IMR-90 (cell line): Measurements from ENCODE around the gene PYGM. TPM values are rescaled to one million over a fixed set of nuclear protein-coding genes. Genes with fewer than 3 reads are reported as not detected.

Experiments used
- ATAC-seq: fragments of 200-7000 bp; cut with Tn5 transposase; 2 replicates; pipeline ENCODE4 v1.9.1; 2020; ENCODE audit warnings: low read depth, mild to moderate bottlenecking, moderate library complexity
- BruUV-seq: library from RNA; stranded (reverse); fragments of 400-500 nt; replicated peaks from 2 replicates; lab custom pipeline; 2021; lab: Mats Ljungman, UMichigan
- CTCF ChIA-PET: fragments of 300-600 bp; formaldehyde crosslinking; extraction: SDS; loops from one replicate; lab custom pipeline; 2021; ENCODE audit warnings: antibody characterized with exemption; lab: Yijun Ruan, JAX
- POLR2A ChIA-PET: fragments of 300-600 bp; sonication (Branson Sonifier 250); formaldehyde crosslinking; loops from one replicate; lab custom pipeline; 2022; ENCODE audit warnings: antibody characterized with exemption; ENCODE audit not compliant: unreplicated experiment; lab: Charles Lee
- DNase-seq: peaks from one replicate; pipeline ENCODE4 v3.0.0; 2013
- H2AFZ ChIP-seq: replicated peaks from 2 replicates; pipeline ENCODE3; 2013; ENCODE audit warnings: low read length, mild to moderate bottlenecking; ENCODE audit not compliant: poor library complexity
- H2AK5ac ChIP-seq: 2 replicates; pipeline ENCODE4 v1.6.1; 2013; ENCODE audit warnings: low read depth, low read length, inconsistent platforms
- H2AK9ac ChIP-seq: replicated peaks from 2 replicates; pipeline ENCODE3; 2013; ENCODE audit warnings: mild to moderate bottlenecking, low read depth, low read length, moderate library complexity; ENCODE audit not compliant: poor library complexity
- H2BK120ac ChIP-seq: 2 replicates; pipeline ENCODE4 v1.6.1; 2013; ENCODE audit warnings: low read depth, low read length, inconsistent platforms
- H2BK15ac ChIP-seq: 3 replicates; pipeline ENCODE4 v1.6.1; 2013; ENCODE audit warnings: low read depth, low read length, inconsistent platforms
- H2BK20ac ChIP-seq: 2 replicates; pipeline ENCODE4 v1.6.1; 2013; ENCODE audit warnings: low read depth, mild to moderate bottlenecking, inconsistent platforms, low read length, moderate library complexity
- H2BK5ac ChIP-seq: 2 replicates; pipeline ENCODE4 v1.6.1; 2013; ENCODE audit warnings: mild to moderate bottlenecking, low read depth, low read length, inconsistent platforms; ENCODE audit not compliant: poor library complexity, severe bottlenecking
- H3K14ac ChIP-seq: replicated peaks from 2 replicates; pipeline ENCODE4 v1.6.1; 2013; ENCODE audit warnings: low read depth, low read length, inconsistent platforms
- H3K18ac ChIP-seq: 2 replicates; pipeline ENCODE4 v1.6.1; 2013; ENCODE audit warnings: low read depth, low read length, control low read depth
- H3K23ac ChIP-seq: 2 replicates; pipeline ENCODE4 v1.6.1; 2013; ENCODE audit warnings: low read depth, low read length, inconsistent platforms
- H3K27ac ChIP-seq: 2 replicates; pipeline ENCODE4 v1.5.1; 2013; ENCODE audit warnings: mild to moderate bottlenecking, control low read depth, low read length; ENCODE audit not compliant: insufficient read depth
- H3K27me3 ChIP-seq: 2 replicates; pipeline ENCODE4 v1.6.1; 2013; ENCODE audit warnings: low read length; ENCODE audit not compliant: control insufficient read depth, insufficient read depth
- H3K36me3 ChIP-seq: 2 replicates; pipeline ENCODE4 v1.6.1; 2013; ENCODE audit warnings: low read length, mixed read lengths; ENCODE audit not compliant: control insufficient read depth, insufficient read depth
- H3K4ac ChIP-seq: 2 replicates; pipeline ENCODE4 v1.6.1; 2013; ENCODE audit warnings: low read depth, low read length, inconsistent platforms
- H3K4me1 ChIP-seq: 2 replicates; pipeline ENCODE4 v1.6.1; 2013; ENCODE audit warnings: low read length, mixed read lengths; ENCODE audit not compliant: control insufficient read depth, insufficient read depth
- H3K4me2 ChIP-seq: 2 replicates; pipeline ENCODE4 v1.6.1; 2013; ENCODE audit warnings: low read depth, mild to moderate bottlenecking, control low read depth, low read length, moderate library complexity
- H3K4me3 ChIP-seq: 2 replicates; pipeline ENCODE4 v1.5.1; 2013; ENCODE audit warnings: low read depth, mild to moderate bottlenecking, control low read depth, low read length, moderate library complexity; ENCODE audit not compliant: insufficient read depth
- H3K56ac ChIP-seq: 2 replicates; pipeline ENCODE4 v1.6.1; 2013; ENCODE audit warnings: low read length, inconsistent platforms; ENCODE audit not compliant: insufficient read depth; ENCODE audit errors: extremely low read depth
- H3K79me1 ChIP-seq, 2 experiments: 2 replicates each; pipeline ENCODE4 v1.6.1; 2013; ENCODE audit warnings: low read length in 2 of 2, inconsistent platforms in 1 of 2, low read depth in 1 of 2
- H3K9ac ChIP-seq: 2 replicates; pipeline ENCODE4 v1.6.1; 2013; ENCODE audit warnings: low read depth, low read length, control low read depth
- H3K9me1 ChIP-seq: 2 replicates; pipeline ENCODE4 v1.6.1; 2013; ENCODE audit warnings: low read length, inconsistent platforms; ENCODE audit not compliant: insufficient read depth
- H3K9me3 ChIP-seq: 2 replicates; pipeline ENCODE4 v1.6.1; 2013; ENCODE audit warnings: low read length; ENCODE audit not compliant: control insufficient read depth, insufficient read depth
- H4K20me1 ChIP-seq: 2 replicates; pipeline ENCODE4 v1.6.1; 2013; ENCODE audit warnings: low read length, inconsistent platforms; ENCODE audit not compliant: insufficient read depth
- H4K5ac ChIP-seq: 2 replicates; pipeline ENCODE4 v1.6.1; 2013; ENCODE audit warnings: mild to moderate bottlenecking, low read depth, low read length, control low read depth
- H4K8ac ChIP-seq, 2 experiments: 2 replicates each; pipeline ENCODE4 v1.6.1; 2013; ENCODE audit warnings: low read depth in 2 of 2, low read length in 2 of 2, control low read depth in 1 of 2, inconsistent platforms in 1 of 2
- H4K91ac ChIP-seq: 2 replicates; pipeline ENCODE4 v1.6.1; 2013; ENCODE audit warnings: low read depth, low read length, inconsistent platforms; ENCODE audit not compliant: insufficient read depth
- BHLHE40 ChIP-seq: fragments of 150-350 bp; IDR thresholded peaks from 2 replicates; pipeline ENCODE4 v1.6.1; 2016; ENCODE audit warnings: mild to moderate bottlenecking, low read depth, low read length
- CEBPB ChIP-seq: IDR thresholded peaks from 2 replicates; pipeline ENCODE4 v1.6.1; 2012; ENCODE audit warnings: low read depth, low read length, improper control_type of control experiment
- CHD1 ChIP-seq: IDR thresholded peaks from 2 replicates; pipeline ENCODE4 v1.6.1; 2012; ENCODE audit warnings: low read depth, low read length, improper control_type of control experiment
- CTCF ChIP-seq: conservative IDR thresholded peaks from 2 replicates; pipeline ENCODE4 v1.5.1; 2012; ENCODE audit warnings: mild to moderate bottlenecking, low read depth, low read length, improper control_type of control experiment
- FOS ChIP-seq: fragments of 150-350 bp; IDR thresholded peaks from 2 replicates; pipeline ENCODE4 v1.6.1; 2016; ENCODE audit warnings: low read depth, low read length
- MAZ ChIP-seq: IDR thresholded peaks from 2 replicates; pipeline ENCODE4 v1.6.1; 2012; ENCODE audit warnings: low read depth, mild to moderate bottlenecking, low read length, improper control_type of control experiment, moderate library complexity, borderline replicate concordance
- POLR2A ChIP-seq: IDR thresholded peaks from 2 replicates; pipeline ENCODE4 v1.6.1; 2012; ENCODE audit warnings: mild to moderate bottlenecking, low read depth, low read length
- RAD21 ChIP-seq: IDR thresholded peaks from 2 replicates; pipeline ENCODE4 v1.6.1; 2012; ENCODE audit warnings: low read length, improper control_type of control experiment
- RCOR1 ChIP-seq: IDR thresholded peaks from 2 replicates; pipeline ENCODE4 v1.6.1; 2012; ENCODE audit warnings: mild to moderate bottlenecking, low read length, improper control_type of control experiment; ENCODE audit not compliant: insufficient replicate concordance
- RFX5 ChIP-seq: IDR thresholded peaks from 2 replicates; pipeline ENCODE4 v1.8.0; 2012; ENCODE audit warnings: low read depth, mild to moderate bottlenecking, low read length, moderate library complexity
- SMC3 ChIP-seq: fragments of 150-350 bp; IDR thresholded peaks from 2 replicates; pipeline ENCODE4 v1.6.1; 2016; ENCODE audit warnings: low read depth, mild to moderate bottlenecking, antibody characterized with exemption, low read length, moderate library complexity
- USF2 ChIP-seq: fragments of 150-350 bp; IDR thresholded peaks from 2 replicates; pipeline ENCODE4 v1.6.1; 2017; ENCODE audit warnings: mild to moderate bottlenecking, antibody characterized with exemption, low read length, low read depth
- WGBS, 2 experiments: methylation state at CpG; one replicate each; pipeline versions ENCODE4 v1.1.5 to v1.1.7; 2013; ENCODE audit warnings: missing lambda C conversion rate in 2 of 2; ENCODE audit not compliant: insufficient read length in 1 of 2; ENCODE audit errors: extremely low coverage in 2 of 2; 5-methylcytosine and 5-hydroxymethylcytosine counted together
- dilution Hi-C: fragments of 300-500 bp; cut with HindIII; formaldehyde crosslinking; loops from one replicate; pipeline ENCODE4 v1.14.3; 2018; ENCODE audit warnings: low sequenced_read_pairs; ENCODE audit not compliant: unreplicated experiment
- in situ Hi-C: fragments of 300-500 bp; cut with MboI; formaldehyde crosslinking; loops from 3 replicates; pipeline ENCODE4 v1.14.3; 2019; ENCODE audit warnings: low sequenced_read_pairs, inconsistent platforms, mixed read lengths
- intact Hi-C: fragments of 100-400 bp; cut with micrococcal nuclease; formaldehyde crosslinking; loops from 2 replicates; pipeline ENCODE4 v1.10.0; 2022
- polyA plus RNA-seq, 3 experiments: library from polyadenylated mRNA; depleted of rRNA; stranded (reverse); fragments of >200 nt; gene quantifications; 2 replicates each; pipeline ENCODE4 v1.2.3, GENCODE V29; 2012; ENCODE audit warnings: low replicate concordance in 1 of 3
- total RNA-seq: library from RNA; depleted of rRNA; stranded (reverse); fragments of >200 nt; gene quantifications from 2 replicates; pipeline ENCODE4 v1.2.3, GENCODE V29; 2012

PYGM gene
- total and polyA plus RNA-seq, 2 of the 4 experiments (the other 2 are of a cell fraction): 0.18 to 0.21 TPM

- TF ChIP-seq POLR2A (no peak), BHLHE40 (no peak), RCOR1 (no peak), MAZ (no peak), SMC3 (no peak), CTCF (no peak), RAD21 (no peak), FOS (no peak), CHD1 (no peak), CEBPB (no peak), RFX5 (no peak), USF2 (no peak)
- H3K56ac ChIP-seq: no peak overlapping the region
- CTCF ChIA-PET: no interaction called here
- H3K27me3 ChIP-seq: no peaks in the 10 kb centered on the region
- no TSS peak for BruUV-seq
- 73% methylated on average over 14 of the region's 26 CpGs; no CpG with 5 or more reads in 1 of the 2 experiments for WGBS, 2 experiments
- no peak overlapping the region for H4K8ac ChIP-seq
- no peak overlapping the region for H3K14ac ChIP-seq
- no peak overlapping the region for H2AK9ac ChIP-seq
- no peaks in the 10 kb centered on the region for H3K79me1 ChIP-seq
- ATAC-seq (no peak), DNase-seq (no peak)
- H4K20me1 ChIP-seq: peaks cover 5% of the 10 kb centered on the region; the same call in 1 of the 2 replicates
- H3K18ac ChIP-seq: no peak overlapping the region
- no peak overlapping the region for H3K27ac ChIP-seq
- no peaks in the 10 kb centered on the region for H3K4me1 ChIP-seq
- no peak overlapping the region for H3K23ac ChIP-seq
- H3K4me3 ChIP-seq: no peak overlapping the region
- H2BK5ac ChIP-seq: no peak overlapping the region
- H3K4ac ChIP-seq: no peak overlapping the region
- no peak overlapping the region for H2AFZ ChIP-seq
- POLR2A ChIA-PET: no interaction called here
- dilution Hi-C loops (no loop called here), intact Hi-C loops (no loop called here), in situ Hi-C loops (no loop called here)
- H3K9me3 ChIP-seq: no peaks in the 10 kb centered on the region
- H4K91ac ChIP-seq: no peak overlapping the region
- H2AK5ac ChIP-seq: no peak overlapping the region
- no peaks in the 10 kb centered on the region for H3K36me3 ChIP-seq
- no peak overlapping the region for H3K9ac ChIP-seq
- no peak overlapping the region for H2BK20ac ChIP-seq
- no peak overlapping the region for H3K4me2 ChIP-seq
- H3K9me1 ChIP-seq: no peaks in the 10 kb centered on the region
- H4K5ac ChIP-seq: no peak overlapping the region
- H2BK120ac ChIP-seq: no peak overlapping the region
- no peak overlapping the region for H2BK15ac ChIP-seq
These were observed 5.5 kb downstream of the PYGM start for GRCh38 chr11:64754124-64754918.
